Keratinocyte (primary cell): ENCODE results near the gene SPRED1.

Experiments
- EZH2 ChIP-seq: IDR thresholded peaks from one replicate; pipeline ENCODE4 v1.6.1; 2012; ENCODE audit warnings: inconsistent platforms, mild to moderate bottlenecking, low read length, moderate library complexity
- TF ChIP-seq, protein P1 (sequence below), 3 experiments: IDR thresholded peaks in 1 of 3; conservative IDR thresholded peaks in 1 of 3; optimal IDR thresholded peaks in 1 of 3; 2 replicates in 2 of 3; 3 replicates in 1 of 3; pipeline versions ENCODE3 to v1.5.1; 2011; ENCODE audit warnings: low read length in 3 of 3, mild to moderate bottlenecking in 3 of 3, moderate library complexity in 2 of 3, control low read depth in 1 of 3, inconsistent platforms in 1 of 3; ENCODE audit not compliant: insufficient read depth in 2 of 3; ENCODE audit errors: extremely low read depth in 1 of 3

DNA sequence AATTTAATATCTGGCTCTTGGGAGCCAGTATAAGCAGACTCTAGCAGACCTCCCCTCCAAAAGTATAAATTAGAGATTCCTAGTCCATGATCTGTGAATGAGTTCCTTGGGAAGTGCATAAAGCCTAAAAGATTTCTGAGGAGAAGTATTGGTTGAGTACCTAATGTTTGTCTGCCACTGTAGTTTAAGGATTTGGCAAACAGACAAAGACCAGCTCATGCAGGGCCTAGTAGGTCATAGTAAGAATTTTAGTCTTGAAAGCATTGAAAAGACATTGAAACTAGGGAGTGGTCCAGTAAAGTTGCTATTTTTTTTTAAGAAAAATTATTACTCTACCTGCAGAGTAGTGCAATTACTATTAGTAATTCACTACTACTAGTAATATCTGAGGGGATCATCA lies 67.5 kb downstream of the SPRED1 start:
- TF ChIP-seq, protein P1, sequence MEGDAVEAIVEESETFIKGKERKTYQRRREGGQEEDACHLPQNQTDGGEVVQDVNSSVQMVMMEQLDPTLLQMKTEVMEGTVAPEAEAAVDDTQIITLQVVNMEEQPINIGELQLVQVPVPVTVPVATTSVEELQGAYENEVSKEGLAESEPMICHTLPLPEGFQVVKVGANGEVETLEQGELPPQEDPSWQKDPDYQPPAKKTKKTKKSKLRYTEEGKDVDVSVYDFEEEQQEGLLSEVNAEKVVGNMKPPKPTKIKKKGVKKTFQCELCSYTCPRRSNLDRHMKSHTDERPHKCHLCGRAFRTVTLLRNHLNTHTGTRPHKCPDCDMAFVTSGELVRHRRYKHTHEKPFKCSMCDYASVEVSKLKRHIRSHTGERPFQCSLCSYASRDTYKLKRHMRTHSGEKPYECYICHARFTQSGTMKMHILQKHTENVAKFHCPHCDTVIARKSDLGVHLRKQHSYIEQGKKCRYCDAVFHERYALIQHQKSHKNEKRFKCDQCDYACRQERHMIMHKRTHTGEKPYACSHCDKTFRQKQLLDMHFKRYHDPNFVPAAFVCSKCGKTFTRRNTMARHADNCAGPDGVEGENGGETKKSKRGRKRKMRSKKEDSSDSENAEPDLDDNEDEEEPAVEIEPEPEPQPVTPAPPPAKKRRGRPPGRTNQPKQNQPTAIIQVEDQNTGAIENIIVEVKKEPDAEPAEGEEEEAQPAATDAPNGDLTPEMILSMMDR (optimal IDR thresholded peaks at IDR 0.05 in 1 of 3, IDR thresholded peaks at IDR 0.05 in 1 of 3, conservative IDR thresholded peaks at IDR 0.05 in 1 of 3; ENCODE audit: extremely low read depth in 1 of 3, insufficient read depth in 2 of 3, low read length in 3 of 3), result no peak
- TF ChIP-seq EZH2, result no peak
